22Rv1 (cell line): ENCODE measurements around the gene GNG2.

Experiments used
- ZFX ChIP-seq: fragments of 450-650 bp; IDR thresholded peaks from 2 replicates; pipeline ENCODE4 v1.6.1; 2017; ENCODE audit warnings: antibody characterized with exemption, borderline replicate concordance
- TF ChIP-seq, protein P1 (sequence below): fragments of 450-650 bp; IDR thresholded peaks from 2 replicates; pipeline ENCODE4 v1.5.1; 2017; ENCODE audit warnings: mild to moderate bottlenecking

DNA sequence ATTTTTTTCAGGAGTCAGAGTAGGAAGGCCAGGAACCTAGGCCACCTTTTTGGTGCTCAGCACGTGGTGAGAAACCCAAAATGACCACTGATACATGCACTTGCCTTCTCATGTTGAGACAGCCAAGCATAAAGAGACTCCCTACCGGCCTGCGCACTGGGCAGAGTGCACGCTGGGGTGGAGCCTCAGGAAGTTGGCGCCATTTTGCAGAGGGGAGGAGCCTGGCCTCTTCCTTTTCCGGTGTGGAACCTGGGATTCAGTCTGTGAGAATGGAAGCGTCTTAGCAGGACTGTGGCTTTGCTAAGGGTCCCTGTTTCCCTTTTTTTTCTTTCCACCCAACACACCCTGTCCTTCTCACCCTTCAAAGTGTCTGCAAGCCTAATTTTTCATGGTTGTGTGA is 66.0 kb downstream of the GNG2 start:
- TF ChIP-seq, protein P1, sequence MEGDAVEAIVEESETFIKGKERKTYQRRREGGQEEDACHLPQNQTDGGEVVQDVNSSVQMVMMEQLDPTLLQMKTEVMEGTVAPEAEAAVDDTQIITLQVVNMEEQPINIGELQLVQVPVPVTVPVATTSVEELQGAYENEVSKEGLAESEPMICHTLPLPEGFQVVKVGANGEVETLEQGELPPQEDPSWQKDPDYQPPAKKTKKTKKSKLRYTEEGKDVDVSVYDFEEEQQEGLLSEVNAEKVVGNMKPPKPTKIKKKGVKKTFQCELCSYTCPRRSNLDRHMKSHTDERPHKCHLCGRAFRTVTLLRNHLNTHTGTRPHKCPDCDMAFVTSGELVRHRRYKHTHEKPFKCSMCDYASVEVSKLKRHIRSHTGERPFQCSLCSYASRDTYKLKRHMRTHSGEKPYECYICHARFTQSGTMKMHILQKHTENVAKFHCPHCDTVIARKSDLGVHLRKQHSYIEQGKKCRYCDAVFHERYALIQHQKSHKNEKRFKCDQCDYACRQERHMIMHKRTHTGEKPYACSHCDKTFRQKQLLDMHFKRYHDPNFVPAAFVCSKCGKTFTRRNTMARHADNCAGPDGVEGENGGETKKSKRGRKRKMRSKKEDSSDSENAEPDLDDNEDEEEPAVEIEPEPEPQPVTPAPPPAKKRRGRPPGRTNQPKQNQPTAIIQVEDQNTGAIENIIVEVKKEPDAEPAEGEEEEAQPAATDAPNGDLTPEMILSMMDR: no peak
- no peak for TF ChIP-seq ZFX
